WTC11 (cell line): ENCODE results near the gene THBS2.

Experiments
- CTCF ChIP-seq: fragments of 200-600 bp; IDR thresholded peaks from 2 replicates; pipeline ENCODE4 v1.8.0; 2022; ENCODE audit warnings: antibody characterized with exemption
- ERG ChIP-seq: fragments of 250-450 bp; sonication (Bioruptor Pico); IDR thresholded peaks from 2 replicates; pipeline ENCODE4 v1.8.0; 2021; ENCODE audit warnings: mild to moderate bottlenecking
- IRF2 ChIP-seq: sonication (generic); formaldehyde crosslinking; IDR thresholded peaks from 2 replicates; pipeline ENCODE4 v1.8.0; 2022; ENCODE audit warnings: low read depth, missing genetic modification reagents, borderline replicate concordance
- NR3C1 ChIP-seq: sonication (generic); formaldehyde crosslinking; conservative IDR thresholded peaks from 2 replicates; pipeline ENCODE4 v1.8.1; 2023; ENCODE audit warnings: low read depth, mild to moderate bottlenecking, missing genetic modification reagents
- SMAD3 ChIP-seq: sonication (generic); formaldehyde crosslinking; IDR thresholded peaks from 2 replicates; pipeline ENCODE4 v1.8.0; 2022; ENCODE audit warnings: missing genetic modification reagents, mild to moderate bottlenecking, borderline replicate concordance
- SP1 ChIP-seq: sonication (generic); formaldehyde crosslinking; conservative IDR thresholded peaks from 2 replicates; pipeline ENCODE4 v1.8.1; 2022; ENCODE audit warnings: missing genetic modification reagents
- TF ChIP-seq, protein P1 (sequence below): sonication (generic); formaldehyde crosslinking; IDR thresholded peaks from 2 replicates; pipeline ENCODE4 v1.8.1; 2023; ENCODE audit warnings: mild to moderate bottlenecking, missing genetic modification reagents, moderate library complexity
- TF ChIP-seq, protein P2 (sequence below): sonication (generic); formaldehyde crosslinking; conservative IDR thresholded peaks from 2 replicates; pipeline ENCODE4 v1.8.1; 2022; ENCODE audit warnings: mild to moderate bottlenecking, missing genetic modification reagents

DNA sequence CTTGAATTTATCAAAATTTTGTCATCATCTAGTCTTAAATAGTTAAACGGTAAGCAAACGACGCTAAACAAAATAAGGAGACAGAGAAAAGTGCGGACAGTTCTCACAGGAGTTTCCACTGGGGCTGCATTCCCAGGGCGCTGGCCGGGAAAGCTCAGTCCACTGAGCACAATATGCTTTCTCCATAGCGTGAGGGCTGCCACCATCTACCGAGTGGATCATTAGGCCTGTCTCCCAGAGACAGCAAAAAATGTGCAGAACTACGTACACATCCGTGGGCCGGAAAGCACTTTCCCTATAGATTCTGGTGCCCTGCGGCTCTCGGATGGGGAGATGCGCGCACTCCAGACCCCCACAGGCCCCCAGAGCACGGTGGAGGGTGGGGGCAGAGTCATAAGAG lies 84.9 kb downstream of the THBS2 start:
- TF ChIP-seq ERG (no peak), CTCF (no peak), SMAD3 (CRISPR knock-in tag) (no peak), NR3C1 (CRISPR knock-in tag) (no peak), SP1 (CRISPR knock-in tag) (no peak), IRF2 (CRISPR knock-in tag) (no peak)
- TF ChIP-seq, protein P1, sequence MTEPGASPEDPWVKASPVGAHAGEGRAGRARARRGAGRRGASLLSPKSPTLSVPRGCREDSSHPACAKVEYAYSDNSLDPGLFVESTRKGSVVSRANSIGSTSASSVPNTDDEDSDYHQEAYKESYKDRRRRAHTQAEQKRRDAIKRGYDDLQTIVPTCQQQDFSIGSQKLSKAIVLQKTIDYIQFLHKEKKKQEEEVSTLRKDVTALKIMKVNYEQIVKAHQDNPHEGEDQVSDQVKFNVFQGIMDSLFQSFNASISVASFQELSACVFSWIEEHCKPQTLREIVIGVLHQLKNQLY (CRISPR knock-in tag) = no peak
- TF ChIP-seq, protein P2, sequence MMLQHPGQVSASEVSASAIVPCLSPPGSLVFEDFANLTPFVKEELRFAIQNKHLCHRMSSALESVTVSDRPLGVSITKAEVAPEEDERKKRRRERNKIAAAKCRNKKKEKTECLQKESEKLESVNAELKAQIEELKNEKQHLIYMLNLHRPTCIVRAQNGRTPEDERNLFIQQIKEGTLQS (CRISPR knock-in tag) = no peak
